Naive thymus-derived CD8-positive, alpha-beta T cell (primary cell): ENCODE results near the gene SLC25A40. TPM values are rescaled to one million over a fixed set of nuclear protein-coding genes. Genes with fewer than 3 reads are reported as not detected.
A peak's percentile ranks its signal among the peaks of the same experiment; 100 is the strongest.
"Not testable (repeated sequence)": the region's sequence is repeated elsewhere in the genome, so short reads cannot be mapped to it uniquely, and the experiment has no call there.

ENCODE experiments used
- ATAC-seq, 2 donors: fragments of 150-1000 bp; cut with Tn5 transposase in 1 of 2; sonication (Bioruptor Pico), chemical (Tn5 transposase) in 1 of 2; 1 replicate in 1 of 2; 2 replicates in 1 of 2; pipeline ENCODE4 v1.10.0; 2021; ENCODE audit warnings: mild to moderate bottlenecking in 2 of 2, moderate library complexity in 2 of 2
- POLR2A ChIA-PET: fragments of 350-600 bp; sonication (Branson Sonifier 250); formaldehyde crosslinking; loops from one replicate; lab custom pipeline; 2021; ENCODE audit warnings: antibody characterized with exemption; lab: Charles Lee
- DNase-seq, 10 donors: peaks; one replicate each; pipeline versions ENCODE4 v3.0.0 to v3.0.0-alpha.2; 2020 to 2022
- H3K27ac Mint-ChIP-seq, 10 donors: one replicate each; pipeline ENCODE4 v1.8.0; 2020 to 2022; ENCODE audit warnings: mild to moderate bottlenecking in 10 of 10, mixed read lengths in 10 of 10, moderate library complexity in 4 of 10, inconsistent platforms in 1 of 10
- H3K27me3 Mint-ChIP-seq, 5 donors: one replicate each; pipeline ENCODE4 v1.8.0; 2021 to 2022; ENCODE audit warnings: mixed read lengths in 5 of 5
- H3K36me3 Mint-ChIP-seq, 3 donors: one replicate each; pipeline ENCODE4 v1.8.0; 2020 to 2022; ENCODE audit warnings: mixed read lengths in 3 of 3, mild to moderate bottlenecking in 2 of 3, inconsistent platforms in 1 of 3
- H3K4me1 Mint-ChIP-seq, 4 donors: one replicate each; pipeline ENCODE4 v1.8.0; 2021 to 2022; ENCODE audit warnings: mixed read lengths in 4 of 4
- H3K4me3 Mint-ChIP-seq, 10 donors: one replicate each; pipeline ENCODE4 v1.8.0; 2020 to 2022; ENCODE audit warnings: mild to moderate bottlenecking in 10 of 10, mixed read lengths in 10 of 10, moderate library complexity in 6 of 10, inconsistent platforms in 1 of 10
- H3K9me3 Mint-ChIP-seq, 9 donors: one replicate each; pipeline ENCODE4 v1.8.0; 2020 to 2022; ENCODE audit warnings: mixed read lengths in 9 of 9, mild to moderate bottlenecking in 3 of 9, inconsistent platforms in 1 of 9, moderate library complexity in 1 of 9
- polyA plus RNA-seq, 3 donors: library from polyadenylated mRNA; unstranded; fragments of 300-500 nt; fragmentation: Illumina TruSeq; gene quantifications; one replicate each; pipeline ENCODE4 v1.2.3, GENCODE V29; 2021
- total RNA-seq, 8 experiments: library from RNA in 2 of 8; stranded (reverse) in 2 of 8; gene quantifications; one replicate each; pipeline ENCODE4 v1.2.3 and lab custom pipeline; 2021 to 2026

Gene SLC25A40
- total RNA-seq (10 to 100 TPM; 22.9 to 38.1 TPM), polyA plus RNA-seq (10 to 100 TPM in 1 of 3 donors, 1 to 10 TPM in 2; 9.0 to 14.9 (median 9.5) TPM), total RNA-seq (lab: John Stamatoyannopoulos, UW) (10.8 to 24.8 (median 16.3) reads per million in 6 experiments)

- peaks cover 19 to 23% (median 23%) of the 10 kb centered on the region in 3 donors for H3K36me3 Mint-ChIP-seq
- POLR2A ChIA-PET, result interaction anchor here (0.7 to 1.3 kb wide), 5 partner anchors 10 to 724 kb away, joined by 3 to 6 read pairs (median 4); partner anchors contain the start of genes ADAM22, DMTF1 and TMEM243
Observed at GRCh38 chr7:87876040-87876868, at the start of gene SLC25A40, which contains the start of gene DBF4. SLC25A40 (minus strand) TSS chr7:87876360; CDS start chr7:87858727, 17,633 bp downstream. DBF4 (plus strand) TSS chr7:87876493; CDS start chr7:87876733, 240 bp downstream.

GRCh38 chr7:87922759-87923395 lies 46.7 kb upstream of the SLC25A40 start:
- ATAC-seq, DNase-seq, H3K4me1 Mint-ChIP-seq, H3K4me3 Mint-ChIP-seq, POLR2A ChIA-PET, H3K27ac Mint-ChIP-seq, H3K36me3 Mint-ChIP-seq, H3K9me3 Mint-ChIP-seq: not testable (repeated sequence)
- H3K27me3 Mint-ChIP-seq, result peaks cover 2 to 25% (median 7%) of the 10 kb centered on the region in 5 donors

More at GRCh38 chr7:87876040-87876868, at the start of gene SLC25A40, which contains the start of gene DBF4:
- Mint-ChIP-seq H3K27ac (peak within 1 kb of the TSS; percentile 75 to 99 (median 98)), H3K4me1 (peaks cover 21 to 61% (median 39%) of the 10 kb centered on the region in 4 donors), H3K9me3 (peaks cover 0 to 21% (median 7%) of the 10 kb centered on the region in 9 donors), H3K4me3 (peak within 1 kb of the TSS; percentile 91 to 97 (median 96)), H3K27me3 (no peaks in the 10 kb centered on the region)
- peak; percentile 89 to 97 (median 94) for DNase-seq
- peak; percentile 88 to 89 for ATAC-seq

- Mint-ChIP-seq H3K27me3 (peaks cover 4 to 25% (median 8%) of the 10 kb centered on the region in 5 donors), H3K4me3 (no peak overlapping the region), H3K36me3 (no peaks in the 10 kb centered on the region), H3K9me3 (no peaks in the 10 kb centered on the region), H3K4me1 (no peaks in the 10 kb centered on the region), H3K27ac (no peak overlapping the region)
- DNase-seq, result no peak
- POLR2A ChIA-PET, result no interaction called here
- no peak for ATAC-seq
Observed at GRCh38 chr7:87920578-87920977, 44.4 kb upstream of the SLC25A40 start.

GRCh38 chr7:87919875-87920274 lies 43.7 kb upstream of the SLC25A40 start:
- Mint-ChIP-seq H3K36me3 (no peaks in the 10 kb centered on the region), H3K4me1 (no peaks in the 10 kb centered on the region), H3K27ac (no peak overlapping the region), H3K9me3 (no peaks in the 10 kb centered on the region), H3K4me3 (no peak overlapping the region), H3K27me3 (peaks cover 4 to 25% (median 8%) of the 10 kb centered on the region in 5 donors)
- POLR2A ChIA-PET, result no interaction called here
- no peak for DNase-seq
- ATAC-seq, result no peak

- POLR2A ChIA-PET, result no interaction called here
- no peaks in the 10 kb centered on the region for H3K9me3 Mint-ChIP-seq
- H3K27me3 Mint-ChIP-seq, result peaks cover 4 to 25% (median 8%) of the 10 kb centered on the region in 5 donors
- no peaks in the 10 kb centered on the region for H3K4me1 Mint-ChIP-seq
- H3K4me3 Mint-ChIP-seq, result no peak overlapping the region
- H3K36me3 Mint-ChIP-seq, result no peaks in the 10 kb centered on the region
- H3K27ac Mint-ChIP-seq, result no peak overlapping the region
- no peak for DNase-seq
- no peak for ATAC-seq
Observed at GRCh38 chr7:87918740-87919139, 42.6 kb upstream of the SLC25A40 start.

- peaks cover 0 to 2% (median 0%) of the 10 kb centered on the region in 5 donors for H3K27me3 Mint-ChIP-seq
- ATAC-seq (no peak), DNase-seq (no peak)
- no peaks in the 10 kb centered on the region for H3K9me3 Mint-ChIP-seq
- POLR2A ChIA-PET, result no interaction called here
- peak overlapping the region in 1 of 10 donors; percentile 65 for H3K27ac Mint-ChIP-seq
- H3K4me1 Mint-ChIP-seq, result peaks cover 0 to 4% (median 1%) of the 10 kb centered on the region in 4 donors
- peaks cover 0 to 13% (median 7%) of the 10 kb centered on the region in 3 donors for H3K36me3 Mint-ChIP-seq
- H3K4me3 Mint-ChIP-seq, result no peak overlapping the region
Observed at GRCh38 chr7:87912121-87912520, 36.0 kb upstream of the SLC25A40 start.

- H3K36me3 Mint-ChIP-seq, result peaks cover 0 to 32% (median 8%) of the 10 kb centered on the region in 3 donors
- H3K27me3 Mint-ChIP-seq, ATAC-seq, H3K27ac Mint-ChIP-seq, H3K4me1 Mint-ChIP-seq, H3K9me3 Mint-ChIP-seq, POLR2A ChIA-PET, H3K4me3 Mint-ChIP-seq, DNase-seq: not testable (repeated sequence)
Observed at GRCh38 chr7:87908814-87909213, 32.7 kb upstream of the SLC25A40 start.

- H3K27ac Mint-ChIP-seq, result peak overlapping the region in 8 of 10 donors; percentile 0 to 77 (median 48)
- H3K4me3 Mint-ChIP-seq, ATAC-seq, H3K4me1 Mint-ChIP-seq, DNase-seq, H3K9me3 Mint-ChIP-seq, H3K27me3 Mint-ChIP-seq, POLR2A ChIA-PET: not testable (repeated sequence)
- H3K36me3 Mint-ChIP-seq, result peaks cover 0 to 45% (median 8%) of the 10 kb centered on the region in 3 donors
Observed at GRCh38 chr7:87907136-87907906, 31.2 kb upstream of the SLC25A40 start.

GRCh38 chr7:87899255-87899654 lies 23.1 kb upstream of the SLC25A40 start:
- POLR2A ChIA-PET, result no interaction called here
- peaks cover 0 to 5% (median 1%) of the 10 kb centered on the region in 4 donors for H3K4me1 Mint-ChIP-seq
- H3K36me3 Mint-ChIP-seq, result peaks cover 0 to 84% (median 16%) of the 10 kb centered on the region in 3 donors
- no peaks in the 10 kb centered on the region for H3K27me3 Mint-ChIP-seq
- DNase-seq, result no peak
- no peak overlapping the region for H3K4me3 Mint-ChIP-seq
- no peaks in the 10 kb centered on the region for H3K9me3 Mint-ChIP-seq
- no peak for ATAC-seq
- peak overlapping the region in 1 of 10 donors; percentile 13 for H3K27ac Mint-ChIP-seq

- Mint-ChIP-seq H3K4me1 (peaks cover 0 to 8% (median 2%) of the 10 kb centered on the region in 4 donors), H3K27me3 (no peaks in the 10 kb centered on the region), H3K36me3 (peaks cover 0 to 78% (median 10%) of the 10 kb centered on the region in 3 donors), H3K27ac (peak overlapping the region in 2 of 10 donors; percentile 6 to 22), H3K9me3 (no peaks in the 10 kb centered on the region), H3K4me3 (no peak overlapping the region)
- ATAC-seq, result no peak
- no peak for DNase-seq
- POLR2A ChIA-PET, result interaction anchor here (0.5 kb wide), 1 partner anchor 20 kb away, joined by 4 read pairs; no protein-coding TSS in a partner anchor
Observed at GRCh38 chr7:87895363-87895762, 19.2 kb upstream of the SLC25A40 start.

GRCh38 chr7:87886875-87887274 lies 10.7 kb upstream of the SLC25A40 start:
- Mint-ChIP-seq H3K27me3 (no peaks in the 10 kb centered on the region), H3K9me3 (no peaks in the 10 kb centered on the region), H3K27ac (no peak overlapping the region), H3K4me3 (no peak overlapping the region), H3K4me1 (peaks cover 0 to 11% (median 4%) of the 10 kb centered on the region in 4 donors), H3K36me3 (peaks cover 5 to 67% (median 15%) of the 10 kb centered on the region in 3 donors)
- POLR2A ChIA-PET, result interaction anchor here (0.6 to 1.0 kb wide), 2 partner anchors 10 to 228 kb away, joined by 3 to 4 read pairs; partner anchors contain the start of genes DBF4 and SLC25A40
- ATAC-seq (no peak), DNase-seq (peak in 3 of 10 donors; percentile 47 to 56 (median 48))

GRCh38 chr7:87885018-87885417 lies 8.9 kb upstream of the SLC25A40 start:
- Mint-ChIP-seq H3K27me3 (no peaks in the 10 kb centered on the region), H3K4me3 (no peak overlapping the region), H3K4me1 (peaks cover 5 to 20% (median 9%) of the 10 kb centered on the region in 4 donors), H3K9me3 (no peaks in the 10 kb centered on the region), H3K27ac (peak overlapping the region in 1 of 10 donors; percentile 28), H3K36me3 (peaks cover 5 to 69% (median 20%) of the 10 kb centered on the region in 3 donors)
- DNase-seq, result no peak
- POLR2A ChIA-PET, result no interaction called here
- no peak for ATAC-seq
